HG03175 (cell line): ENCODE results near the gene C11orf86.

Source experiments
- ATAC-seq: cut with Tn5 transposase; IDR thresholded peaks from one replicate; pipeline ENCODE4 v1.9.1; 2021; ENCODE audit warnings: mild to moderate bottlenecking, moderate library complexity; ENCODE audit not compliant: unreplicated experiment

Gene C11orf86

DNA sequence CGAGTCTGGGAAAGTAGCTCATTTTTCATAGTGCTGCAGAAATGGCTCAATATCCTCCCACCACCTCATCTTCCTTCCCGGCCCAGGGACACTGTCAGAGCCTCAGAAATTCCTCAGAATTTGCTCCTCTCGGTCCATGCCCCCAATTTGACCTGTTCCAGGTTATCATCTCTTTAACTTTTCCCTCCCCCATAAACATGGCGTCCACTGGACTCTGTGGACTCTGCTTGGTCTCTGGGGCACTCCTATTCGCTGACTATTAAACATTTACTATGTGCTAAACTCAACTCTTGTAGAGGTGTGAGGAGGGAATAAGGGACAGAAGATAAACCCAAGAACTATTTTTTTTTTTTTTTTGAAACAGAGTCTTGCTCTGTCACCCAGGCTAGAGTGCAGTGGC, 8.8 kb upstream of the C11orf86 start:
- ATAC-seq: no peak

DNA sequence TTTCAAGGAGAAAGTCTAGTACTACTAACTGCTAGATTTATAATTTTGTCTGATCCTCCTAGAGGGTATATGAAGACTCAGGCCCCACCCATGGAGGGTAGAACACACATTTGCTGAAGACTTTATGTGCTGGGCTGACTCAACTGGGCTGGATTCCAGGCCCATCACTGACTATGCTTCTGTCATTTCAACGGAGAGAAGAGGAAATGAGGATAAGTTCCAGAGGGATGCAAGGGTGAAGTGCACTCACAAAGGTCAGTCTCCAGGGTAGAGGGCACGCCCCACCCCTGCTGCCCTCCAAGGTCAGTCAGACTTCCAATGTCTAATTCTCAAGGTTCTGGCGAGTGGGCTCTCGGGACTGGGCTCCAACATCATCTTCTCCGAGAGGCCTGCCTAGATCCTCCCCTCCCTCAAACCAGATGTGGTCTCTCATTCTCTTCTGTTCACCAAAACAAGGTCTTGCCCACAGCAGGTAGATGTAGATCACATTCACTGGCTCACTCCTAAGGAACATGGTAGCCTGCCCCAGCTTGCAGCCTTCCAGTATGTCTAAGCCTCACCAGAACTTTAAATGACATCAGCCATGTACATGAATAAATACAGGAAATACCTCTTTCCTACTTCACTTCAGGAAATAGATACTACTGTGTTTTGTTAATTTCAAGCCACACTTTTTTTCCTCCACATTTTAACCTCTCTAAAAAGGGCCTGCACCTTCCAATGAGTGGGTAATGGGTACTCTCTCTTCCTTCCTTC, 7.3 kb upstream of the C11orf86 start:
- no peak for ATAC-seq

DNA sequence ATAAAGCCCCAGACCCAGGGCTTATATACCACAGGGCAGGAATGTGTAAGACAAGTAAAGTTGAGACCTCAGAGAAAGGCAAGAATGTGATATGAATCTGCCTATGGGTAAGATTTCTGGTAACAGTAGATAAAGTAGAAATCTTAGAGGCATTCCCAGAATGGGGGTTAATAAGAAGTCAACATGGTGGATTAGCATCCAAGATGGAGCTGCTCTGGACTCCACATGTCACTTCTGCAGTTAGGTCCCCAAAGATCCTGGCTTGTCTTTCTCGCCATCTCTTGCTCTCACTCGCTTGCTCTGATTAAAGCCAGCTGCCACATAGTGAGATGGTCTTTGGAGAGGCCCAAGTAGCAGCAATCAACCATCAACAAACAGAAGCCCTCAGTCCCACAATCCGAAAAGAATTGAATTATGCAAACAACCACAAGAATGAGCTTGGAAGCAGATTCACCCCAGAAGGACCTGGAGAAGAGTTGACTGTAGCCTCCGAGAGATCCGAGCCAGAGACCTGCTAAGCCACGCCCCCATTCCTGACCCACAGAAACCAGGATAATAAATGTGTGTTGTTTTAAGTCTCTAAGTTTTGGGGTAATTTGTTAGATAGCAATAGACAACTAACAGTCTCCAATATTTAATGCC, 5.4 kb upstream of the C11orf86 start:
- no peak for ATAC-seq

DNA sequence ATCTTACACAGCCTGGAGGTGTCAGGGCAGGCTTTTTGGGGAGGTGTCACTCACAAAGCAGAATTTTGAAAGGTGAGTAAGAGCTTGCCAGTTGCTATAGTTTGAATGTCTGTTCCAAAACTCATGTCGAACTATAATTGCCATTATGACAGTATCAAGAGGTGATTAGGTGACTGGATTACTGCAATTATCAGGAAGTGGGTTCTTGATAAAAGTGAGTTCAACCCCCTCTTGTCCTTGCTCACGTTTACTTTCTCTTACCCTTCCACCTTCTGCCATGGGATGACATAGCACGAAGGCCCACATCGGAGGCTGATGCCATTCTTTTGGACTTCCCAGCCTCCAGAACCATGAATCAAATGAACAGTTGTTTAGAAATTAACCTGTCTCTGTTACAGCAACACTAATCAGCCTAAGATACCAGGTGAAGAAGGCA, 4.7 kb upstream of the C11orf86 start:
- no peak for ATAC-seq

DNA sequence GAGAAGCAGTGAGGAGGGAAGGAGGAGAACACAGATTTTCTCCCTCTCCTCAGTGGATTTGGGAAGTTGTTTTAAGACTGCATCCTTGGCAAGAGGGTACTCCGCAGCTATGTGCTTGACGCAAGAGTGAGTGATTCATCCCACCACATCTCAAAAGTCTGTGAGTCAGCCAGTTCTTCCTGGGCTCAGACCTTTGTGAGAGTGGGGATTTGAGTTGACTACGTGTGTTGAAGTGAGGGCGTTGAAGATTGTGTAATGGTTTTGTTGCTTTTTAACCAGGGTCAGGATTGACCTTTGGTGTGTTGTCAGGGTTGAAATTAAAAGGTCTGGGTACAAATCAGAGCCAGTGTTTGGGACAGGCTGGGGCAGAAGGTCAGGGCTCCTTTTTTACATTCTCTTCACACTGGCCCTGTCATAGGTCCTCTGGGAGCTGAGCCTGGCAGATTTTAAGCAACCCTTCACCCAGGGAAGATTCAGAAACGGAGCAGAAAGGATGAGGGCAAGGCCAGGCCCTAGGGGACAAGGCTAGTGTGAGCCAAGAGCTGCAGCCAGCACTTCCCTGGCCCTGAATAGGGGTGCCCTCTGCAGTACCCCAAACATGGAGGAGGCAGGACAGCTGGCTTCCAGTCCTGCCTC, 4.2 kb upstream of the C11orf86 start:
- no peak for ATAC-seq

DNA sequence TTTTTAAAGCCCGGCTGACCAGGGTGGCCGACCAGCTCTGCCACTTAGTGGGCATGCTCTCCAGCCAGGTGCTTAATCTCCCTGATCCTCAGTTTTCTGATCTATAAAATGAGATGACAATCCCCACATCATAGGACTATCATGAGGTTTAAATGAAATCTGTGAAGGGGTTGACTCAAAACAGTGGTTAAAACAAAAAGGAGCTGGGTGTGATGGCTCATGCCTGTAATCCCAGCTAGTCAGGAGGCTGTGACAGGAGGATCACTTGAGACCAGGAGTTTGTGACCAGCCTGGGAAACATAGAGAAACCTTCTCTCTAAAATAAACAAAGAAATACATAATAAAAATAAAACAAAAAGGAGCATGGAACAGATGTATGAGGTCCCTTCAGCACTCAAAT, 3.6 kb upstream of the C11orf86 start:
- no peak for ATAC-seq

DNA sequence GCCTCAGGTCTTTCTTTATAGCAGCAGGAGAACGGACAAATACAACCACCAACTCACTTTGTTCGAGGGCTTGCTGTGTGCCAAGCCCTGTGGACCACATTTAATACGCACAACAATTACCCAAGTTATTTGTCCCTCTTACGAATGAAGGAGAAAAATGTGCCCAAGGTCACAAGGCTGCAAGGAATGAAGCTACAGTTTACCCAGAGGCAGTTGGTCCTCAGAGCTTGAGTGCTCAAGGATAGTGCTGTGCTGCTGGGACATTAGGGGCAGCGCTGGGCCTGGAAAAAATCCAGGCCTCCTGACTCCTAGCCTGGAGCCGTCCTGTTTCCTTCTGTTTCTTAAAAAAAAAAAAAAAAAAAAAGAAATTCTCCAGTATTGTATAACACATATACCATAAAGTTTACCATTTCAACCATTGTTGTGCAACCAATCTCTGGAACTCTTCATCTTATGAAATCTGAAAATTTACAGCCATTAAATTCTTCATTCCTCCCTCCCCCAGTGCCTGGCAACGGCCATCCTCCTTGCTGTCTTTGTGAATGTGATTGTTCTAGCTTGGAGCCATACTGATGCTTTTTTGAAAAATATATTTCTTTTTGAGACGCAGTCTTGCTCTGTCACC, 1.0 kb upstream of the C11orf86 start:
- ATAC-seq: no peak

DNA sequence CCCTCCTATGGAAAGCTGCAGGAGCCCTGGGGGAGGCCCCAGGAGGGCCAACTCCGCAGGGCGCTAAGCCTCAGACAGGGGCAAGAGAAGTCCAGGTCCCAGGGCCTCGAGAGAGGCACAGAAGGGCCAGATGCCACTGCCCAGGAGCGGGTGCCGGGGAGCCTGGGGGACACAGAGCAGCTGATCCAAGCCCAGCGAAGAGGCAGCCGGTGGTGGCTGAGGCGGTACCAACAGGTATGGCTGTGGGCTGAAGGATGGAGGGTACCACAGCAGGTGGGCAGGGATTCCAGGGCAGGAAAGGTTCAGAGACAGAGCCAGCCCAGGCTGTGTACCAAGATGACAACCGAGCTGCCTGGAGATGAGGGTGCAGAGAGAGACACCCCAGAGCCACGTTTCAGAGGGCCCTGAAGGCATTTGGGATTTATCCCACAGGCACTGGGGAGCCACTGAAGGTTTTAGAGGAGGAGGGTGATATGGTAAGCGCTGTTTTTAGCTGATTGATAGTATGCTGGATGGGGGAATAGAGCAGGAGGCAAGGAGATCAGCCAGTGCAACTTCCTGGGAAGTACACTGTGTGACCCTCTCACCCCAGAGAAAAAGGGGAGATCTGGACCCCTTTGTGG, 412 bp downstream of the C11orf86 start:
- ATAC-seq: no peak

DNA sequence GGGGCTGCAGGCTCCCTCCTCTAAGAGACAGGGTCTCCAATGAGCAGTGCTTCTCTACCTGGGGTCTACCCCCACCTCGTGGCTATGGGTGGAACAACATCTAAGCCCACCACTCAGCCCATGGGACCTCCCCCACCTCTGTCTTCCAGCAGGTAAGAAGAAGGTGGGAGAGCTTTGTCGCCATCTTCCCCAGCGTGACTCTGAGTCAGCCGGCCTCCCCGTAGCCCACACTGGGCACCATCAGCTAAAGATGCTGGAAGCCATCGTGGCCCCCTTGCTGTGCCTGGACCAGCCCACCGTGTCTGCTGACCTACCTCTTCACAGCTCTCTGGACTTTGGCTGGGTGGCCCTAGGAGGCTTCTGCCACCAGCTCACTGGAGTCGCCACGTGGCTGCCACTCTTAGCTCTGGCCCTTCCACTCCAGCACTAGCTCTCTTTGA, 944 bp downstream of the C11orf86 start:
- ATAC-seq: no peak

DNA sequence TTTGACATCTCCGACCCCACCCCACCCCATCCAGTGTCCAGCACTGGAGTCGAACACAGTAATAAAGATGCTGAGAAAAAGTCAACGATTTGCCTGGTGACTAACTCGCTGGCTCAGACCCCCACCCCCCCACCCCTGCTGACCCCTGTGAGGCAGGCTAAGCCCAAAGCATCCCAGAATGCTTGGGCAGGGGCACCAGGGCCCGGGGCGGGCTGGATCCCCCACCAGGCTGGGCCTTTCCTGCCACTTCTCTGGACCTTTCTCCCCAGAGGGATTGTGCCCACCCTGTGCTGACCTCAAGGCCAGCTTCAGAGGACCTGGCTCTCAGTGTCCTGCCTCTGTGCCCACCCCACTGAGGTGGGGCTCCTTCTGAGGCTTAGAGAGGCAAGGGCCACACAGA, 1.8 kb downstream of the C11orf86 start:
- ATAC-seq: no peak

DNA sequence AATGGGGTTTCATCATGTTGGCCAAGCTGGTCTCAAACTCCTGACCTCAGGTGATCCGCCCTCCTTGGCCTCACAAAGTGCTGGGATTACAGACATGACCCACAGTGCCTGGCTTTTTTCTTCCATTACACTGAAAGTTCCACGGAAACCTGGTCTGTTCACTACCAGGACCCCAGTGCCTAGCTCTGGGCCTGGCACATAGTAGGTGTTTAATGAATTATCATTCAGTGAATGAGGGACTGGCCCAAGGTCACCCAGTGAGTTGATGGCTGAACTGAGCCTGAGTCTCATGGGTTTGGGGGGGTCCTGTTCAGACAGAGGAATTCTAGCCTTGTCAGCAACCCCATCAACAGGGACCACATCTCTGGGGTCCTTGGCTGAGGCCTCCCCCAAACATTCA, 3.1 kb downstream of the C11orf86 start:
- ATAC-seq: no peak

DNA sequence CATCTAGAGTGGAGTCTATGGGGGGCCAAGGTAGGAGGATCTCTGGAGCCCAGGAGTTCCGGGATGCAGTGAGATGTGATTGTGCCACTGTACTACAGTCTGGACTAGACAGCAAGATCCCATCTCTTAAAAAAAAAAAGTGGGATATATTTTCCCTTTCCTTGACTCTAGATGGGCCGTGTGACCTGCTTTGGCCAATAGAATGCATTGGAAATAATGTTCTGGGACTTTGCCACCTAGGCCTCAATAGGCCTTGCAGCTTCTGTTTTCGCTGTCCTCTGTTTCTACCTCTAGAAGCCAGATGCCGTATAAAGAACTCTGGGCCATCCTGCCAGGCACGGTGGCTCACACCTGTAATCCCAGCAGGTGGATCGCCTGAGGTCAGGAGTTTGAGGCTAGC, 3.6 kb downstream of the C11orf86 start:
- no peak for ATAC-seq

DNA sequence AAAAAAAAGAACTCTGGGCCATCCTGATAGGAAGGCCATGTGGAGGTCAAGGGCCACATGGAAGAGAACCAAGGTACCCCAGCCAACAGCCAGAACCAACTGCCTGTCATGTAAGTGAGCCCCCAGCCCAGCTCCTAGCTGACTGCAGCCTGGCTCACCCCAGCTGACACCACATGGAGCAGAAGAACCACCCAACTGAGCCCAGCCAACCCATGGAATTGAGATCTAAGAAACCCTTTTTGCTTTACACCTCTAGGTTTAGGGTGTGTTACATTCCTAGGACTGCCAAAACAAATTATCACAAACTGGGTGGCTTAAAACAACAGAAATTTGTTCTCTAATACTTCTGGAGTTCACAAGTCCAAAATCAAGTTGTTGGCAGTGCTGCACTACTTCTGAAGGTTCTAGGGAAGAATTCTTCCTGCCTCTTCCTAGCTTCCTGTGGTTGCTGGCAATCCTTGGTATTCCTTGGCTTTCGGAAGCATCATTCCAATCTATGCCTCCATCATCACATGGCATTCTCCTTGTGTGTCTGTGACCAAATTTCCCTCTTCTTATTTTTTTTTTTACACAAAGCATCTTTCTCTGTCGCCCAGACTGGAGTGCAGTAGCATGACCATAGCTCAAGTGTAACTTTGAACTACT, 4.4 kb downstream of the C11orf86 start:
- no peak for ATAC-seq

DNA sequence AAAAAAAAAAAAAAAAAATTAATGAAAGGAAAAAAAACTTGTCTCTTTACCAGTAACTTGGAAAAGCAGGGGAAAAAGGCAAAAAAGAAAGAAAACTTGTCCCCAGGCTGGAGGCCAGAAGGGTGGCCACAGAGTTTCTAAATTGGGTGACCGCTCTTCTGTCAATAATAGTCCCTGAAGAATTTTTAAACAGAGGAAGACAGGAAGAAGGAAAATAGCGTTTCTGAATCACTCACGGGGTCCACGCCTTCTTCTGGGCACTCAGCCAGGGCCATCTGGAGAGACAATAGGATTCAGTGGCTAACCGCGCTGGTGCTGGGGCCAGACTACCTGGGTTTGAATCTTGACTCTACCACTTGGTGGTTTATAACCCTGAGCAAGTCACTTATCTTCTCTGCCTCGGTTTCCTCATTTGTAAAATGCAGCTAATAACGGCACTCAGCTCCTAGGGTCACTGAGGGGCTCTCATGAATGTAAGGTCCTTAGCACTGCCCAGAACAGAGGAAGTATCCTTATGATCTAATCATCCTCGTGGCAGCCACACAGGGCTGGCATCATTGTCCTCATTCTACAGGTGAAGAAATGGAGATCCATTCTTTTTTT, 7.0 kb downstream of the C11orf86 start:
- ATAC-seq: no peak

DNA sequence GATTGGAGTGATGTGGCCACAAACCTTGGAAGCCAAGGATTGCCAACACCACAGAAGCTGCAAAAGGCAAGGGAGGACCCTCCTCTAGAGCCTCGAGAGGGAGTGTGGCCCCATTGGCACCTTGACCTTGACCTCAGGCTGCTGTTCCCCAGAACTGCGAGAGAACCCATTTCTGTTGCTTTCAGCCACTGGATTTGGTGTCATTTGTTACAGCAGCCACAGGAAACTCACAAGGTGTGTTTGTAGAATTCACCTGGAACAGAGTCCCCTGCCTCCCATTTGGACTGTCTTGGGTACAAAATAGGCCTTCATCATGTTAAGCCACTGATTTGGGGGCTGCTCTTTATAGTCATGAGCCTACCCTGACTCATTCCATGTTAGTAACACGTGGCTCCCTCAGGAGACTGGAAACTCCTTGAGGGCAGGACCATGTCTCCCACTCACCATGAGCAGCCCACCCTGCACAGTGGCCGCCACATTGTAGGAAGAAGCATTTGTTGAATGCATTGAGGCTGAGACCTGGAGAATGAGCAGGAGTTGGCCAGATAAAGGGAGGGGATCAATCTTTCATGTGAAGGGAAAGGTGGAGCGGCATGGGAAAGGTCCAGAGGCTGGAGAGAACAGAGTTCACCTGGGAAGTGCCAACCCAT, 8.3 kb downstream of the C11orf86 start:
- no peak for ATAC-seq

DNA sequence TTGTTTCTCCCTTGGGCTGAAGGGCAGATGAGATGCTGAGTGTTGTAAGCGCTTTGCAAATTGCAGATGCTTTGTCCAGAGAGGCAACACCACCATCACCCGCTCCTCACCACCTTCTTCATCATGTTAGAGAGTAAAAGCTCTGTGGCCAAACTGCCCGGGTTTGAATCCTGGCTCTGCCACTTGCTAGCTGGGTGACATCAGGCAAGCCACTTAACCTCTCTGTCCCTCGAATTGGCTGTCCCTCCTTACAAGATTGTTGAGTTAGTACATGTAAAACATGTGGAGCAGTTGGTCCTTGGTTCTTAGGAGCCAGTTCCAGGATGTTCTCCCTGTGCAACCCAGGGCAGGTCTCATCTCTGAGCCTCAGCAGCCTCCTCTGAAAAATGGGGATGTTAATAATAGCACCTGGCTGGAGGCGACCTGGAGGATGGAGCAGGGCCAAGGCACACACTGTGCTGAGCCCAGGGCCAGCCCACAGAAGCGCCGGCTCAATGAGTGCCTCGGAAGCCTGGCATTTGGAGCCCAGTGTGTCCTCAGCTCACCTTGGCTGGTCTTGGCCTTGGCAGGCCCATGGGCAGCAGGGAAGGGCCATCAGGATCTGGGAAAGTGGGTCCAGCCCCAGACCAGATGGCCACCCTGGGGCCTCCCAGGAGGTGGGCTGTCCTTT, 10.5 kb downstream of the C11orf86 start:
- no peak for ATAC-seq

DNA sequence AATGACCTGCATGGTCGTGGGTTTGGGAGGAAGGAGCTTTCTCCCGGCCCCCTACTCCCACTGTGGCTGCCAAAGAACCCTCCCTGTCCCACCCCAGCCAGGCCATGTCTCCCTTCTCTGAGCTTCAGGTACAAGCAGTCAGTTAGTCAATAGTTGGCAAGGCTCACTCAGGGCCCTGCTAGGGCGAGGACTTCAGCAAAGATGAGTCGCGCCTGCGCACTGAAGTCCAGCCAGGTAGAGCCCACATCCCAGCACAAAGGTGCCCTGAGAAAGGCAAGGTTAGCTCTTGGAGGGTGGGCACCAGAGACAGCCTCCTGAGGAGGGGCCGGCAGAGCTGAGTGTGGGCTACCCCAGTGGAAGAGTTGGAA, 11.1 kb downstream of the C11orf86 start:
- ATAC-seq: no peak

DNA sequence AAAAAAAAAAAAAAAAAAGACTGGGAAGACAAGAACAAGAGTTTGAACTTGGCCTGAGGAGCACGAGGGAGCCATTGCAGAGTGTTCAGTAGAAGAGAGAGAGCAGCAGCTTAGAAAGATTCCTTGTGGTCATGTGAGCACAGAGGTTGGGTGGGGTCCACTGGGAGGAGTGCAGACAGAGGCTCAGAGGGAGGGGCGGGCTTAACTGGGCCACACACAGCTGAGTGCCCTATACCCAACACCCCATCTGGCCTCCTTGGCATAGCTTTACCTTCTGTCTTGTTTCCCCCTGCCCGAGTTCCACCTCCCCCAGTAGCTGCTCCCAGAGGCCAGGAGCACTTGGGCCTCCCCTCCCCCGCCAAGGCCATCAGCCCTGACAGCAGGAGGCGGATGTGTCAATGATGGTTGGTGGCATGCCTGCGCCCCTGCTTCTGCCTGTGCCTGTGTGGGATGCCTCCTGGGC, 12.1 kb downstream of the C11orf86 start:
- ATAC-seq: no peak

DNA sequence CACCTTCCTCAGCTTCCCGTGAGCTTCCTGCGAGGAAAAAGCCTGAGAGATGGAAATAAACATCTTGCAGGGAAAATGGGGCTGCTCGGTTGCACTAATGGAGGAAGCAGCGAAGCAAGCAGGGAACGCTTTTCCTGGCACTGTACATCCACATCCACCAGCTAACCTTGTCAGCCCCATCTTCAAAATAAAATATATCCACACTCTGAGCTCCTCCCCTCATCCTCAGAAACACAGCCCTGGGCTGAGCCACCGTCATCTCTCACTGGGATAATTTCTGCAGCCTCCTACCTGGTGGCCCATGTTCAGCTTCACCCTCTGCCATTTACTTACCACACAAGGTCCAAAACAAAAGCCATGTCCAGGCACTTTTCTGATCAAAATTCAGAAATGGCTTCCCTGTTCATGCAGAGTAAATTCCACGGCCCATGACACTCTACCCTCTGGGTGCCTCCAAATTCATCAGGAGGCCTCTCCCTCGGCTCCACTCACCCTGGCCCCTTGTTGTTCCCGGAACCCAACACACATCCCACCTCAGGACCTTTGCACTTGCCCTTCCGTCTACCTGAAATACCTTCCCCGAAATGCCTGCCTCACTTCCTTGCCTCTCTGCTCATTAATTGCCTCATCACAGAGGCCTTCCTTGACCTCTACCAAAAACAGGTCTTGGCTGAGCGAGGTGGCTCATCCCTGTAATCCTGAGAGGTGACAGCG, 13.0 kb downstream of the C11orf86 start:
- ATAC-seq: no peak
